GM20000 (cell line): ENCODE results near the gene ADD3.

Experiments used
- DNase-seq: peaks from one replicate; pipeline ENCODE4 v3.0.0; 2012; ENCODE audit warnings: low spot score
- CTCF ChIP-seq: IDR thresholded peaks from 2 replicates; pipeline ENCODE4 v1.5.1; 2012; ENCODE audit warnings: mild to moderate bottlenecking, control low read depth; ENCODE audit errors: extremely low read depth, missing control alignments

ADD3 gene

GRCh38 chr10:109963439-109963838 lies 44.3 kb upstream of the ADD3 start:
- no peak for DNase-seq
- TF ChIP-seq CTCF: no peak

- DNase-seq: no peak
- no peak for TF ChIP-seq CTCF
Measured at GRCh38 chr10:109964318-109964717, 43.5 kb upstream of the ADD3 start.

GRCh38 chr10:109966961-109967738 lies 40.6 kb upstream of the ADD3 start:
- no peak for DNase-seq
- no peak for TF ChIP-seq CTCF

GRCh38 chr10:109967739-109968088 lies 40.1 kb upstream of the ADD3 start:
- no peak for DNase-seq
- TF ChIP-seq CTCF: no peak

GRCh38 chr10:109968953-109969759 lies 38.6 kb upstream of the ADD3 start:
- no peak for DNase-seq
- no peak for TF ChIP-seq CTCF

- no peak for DNase-seq
- TF ChIP-seq CTCF: no peak
Measured at GRCh38 chr10:109969760-109970346, 37.9 kb upstream of the ADD3 start.

- no peak for TF ChIP-seq CTCF
- DNase-seq: no peak
Measured at GRCh38 chr10:109971634-109972033, 36.1 kb upstream of the ADD3 start.
